Uterus (tissue), 2 donors: ENCODE results near the gene EXOSC5.

ENCODE experiments used
- POLR2A ChIP-seq, 2 donors: fragments of 450-650 bp; IDR thresholded peaks; one replicate each; pipeline ENCODE4 v1.6.1; 2016; ENCODE audit warnings: antibody characterized with exemption in 2 of 2, mild to moderate bottlenecking in 1 of 2, moderate library complexity in 1 of 2
- TF ChIP-seq, protein P1 (sequence below), 4 experiments: fragments of 200-600 bp in 2 of 4; fragments of 450-650 bp in 2 of 4; sonication (generic) in 2 of 4; IDR thresholded peaks; one replicate each; pipeline ENCODE4 v1.5.1; 2016 to 2019; ENCODE audit warnings: antibody characterized with exemption in 4 of 4, mild to moderate bottlenecking in 2 of 4, moderate library complexity in 1 of 4

DNA sequence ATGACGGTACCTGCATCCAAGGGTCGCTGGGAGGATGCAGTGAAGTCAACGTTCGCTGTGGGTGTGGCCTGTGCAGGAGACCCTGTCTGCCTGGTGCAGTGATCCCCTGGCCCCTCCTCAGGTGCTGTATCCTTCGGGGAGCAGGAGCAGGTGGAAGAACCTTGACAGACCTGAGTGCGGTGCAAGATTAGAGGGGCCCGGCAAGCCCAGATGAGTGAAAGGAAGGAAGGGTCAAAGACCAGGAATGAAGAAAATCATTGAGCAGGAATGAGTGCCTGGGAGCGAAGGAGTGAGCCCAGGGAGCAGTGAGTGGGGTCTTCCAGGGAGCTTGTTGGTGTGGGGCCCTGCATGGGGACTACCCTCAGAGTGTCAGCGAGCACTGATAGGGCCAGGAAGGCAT is 17.3 kb upstream of the EXOSC5 start:
- TF ChIP-seq, protein P1, sequence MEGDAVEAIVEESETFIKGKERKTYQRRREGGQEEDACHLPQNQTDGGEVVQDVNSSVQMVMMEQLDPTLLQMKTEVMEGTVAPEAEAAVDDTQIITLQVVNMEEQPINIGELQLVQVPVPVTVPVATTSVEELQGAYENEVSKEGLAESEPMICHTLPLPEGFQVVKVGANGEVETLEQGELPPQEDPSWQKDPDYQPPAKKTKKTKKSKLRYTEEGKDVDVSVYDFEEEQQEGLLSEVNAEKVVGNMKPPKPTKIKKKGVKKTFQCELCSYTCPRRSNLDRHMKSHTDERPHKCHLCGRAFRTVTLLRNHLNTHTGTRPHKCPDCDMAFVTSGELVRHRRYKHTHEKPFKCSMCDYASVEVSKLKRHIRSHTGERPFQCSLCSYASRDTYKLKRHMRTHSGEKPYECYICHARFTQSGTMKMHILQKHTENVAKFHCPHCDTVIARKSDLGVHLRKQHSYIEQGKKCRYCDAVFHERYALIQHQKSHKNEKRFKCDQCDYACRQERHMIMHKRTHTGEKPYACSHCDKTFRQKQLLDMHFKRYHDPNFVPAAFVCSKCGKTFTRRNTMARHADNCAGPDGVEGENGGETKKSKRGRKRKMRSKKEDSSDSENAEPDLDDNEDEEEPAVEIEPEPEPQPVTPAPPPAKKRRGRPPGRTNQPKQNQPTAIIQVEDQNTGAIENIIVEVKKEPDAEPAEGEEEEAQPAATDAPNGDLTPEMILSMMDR (IDR thresholded peaks at IDR 0.05) = no peak
- TF ChIP-seq POLR2A (IDR thresholded peaks at IDR 0.05) = no peak
